IMR-90 (cell line): ENCODE results near the gene PTGES2. TPM values are rescaled to one million over a fixed set of nuclear protein-coding genes. Genes with fewer than 3 reads are reported as not detected.

Experiments used
- ATAC-seq: fragments of 200-7000 bp; cut with Tn5 transposase; 2 replicates; pipeline ENCODE4 v1.9.1; 2020; ENCODE audit warnings: low read depth, mild to moderate bottlenecking, moderate library complexity
- BruUV-seq: library from RNA; stranded (reverse); fragments of 400-500 nt; replicated peaks from 2 replicates; lab custom pipeline; 2021; lab: Mats Ljungman, UMichigan
- CTCF ChIA-PET: fragments of 300-600 bp; formaldehyde crosslinking; extraction: SDS; loops from one replicate; lab custom pipeline; 2021; ENCODE audit warnings: antibody characterized with exemption; lab: Yijun Ruan, JAX
- POLR2A ChIA-PET: fragments of 300-600 bp; sonication (Branson Sonifier 250); formaldehyde crosslinking; loops from one replicate; lab custom pipeline; 2022; ENCODE audit warnings: antibody characterized with exemption; ENCODE audit not compliant: unreplicated experiment; lab: Charles Lee
- DNase-seq: peaks from one replicate; pipeline ENCODE4 v3.0.0; 2013
- H2AFZ ChIP-seq: replicated peaks from 2 replicates; pipeline ENCODE3; 2013; ENCODE audit warnings: low read length, mild to moderate bottlenecking; ENCODE audit not compliant: poor library complexity
- H2AK5ac ChIP-seq: 2 replicates; pipeline ENCODE4 v1.6.1; 2013; ENCODE audit warnings: low read depth, low read length, inconsistent platforms
- H2AK9ac ChIP-seq: replicated peaks from 2 replicates; pipeline ENCODE3; 2013; ENCODE audit warnings: mild to moderate bottlenecking, low read depth, low read length, moderate library complexity; ENCODE audit not compliant: poor library complexity
- H2BK120ac ChIP-seq: 2 replicates; pipeline ENCODE4 v1.6.1; 2013; ENCODE audit warnings: low read depth, low read length, inconsistent platforms
- H2BK15ac ChIP-seq: 3 replicates; pipeline ENCODE4 v1.6.1; 2013; ENCODE audit warnings: low read depth, low read length, inconsistent platforms
- H2BK20ac ChIP-seq: 2 replicates; pipeline ENCODE4 v1.6.1; 2013; ENCODE audit warnings: low read depth, mild to moderate bottlenecking, inconsistent platforms, low read length, moderate library complexity
- H2BK5ac ChIP-seq: 2 replicates; pipeline ENCODE4 v1.6.1; 2013; ENCODE audit warnings: mild to moderate bottlenecking, low read depth, low read length, inconsistent platforms; ENCODE audit not compliant: poor library complexity, severe bottlenecking
- H3K14ac ChIP-seq: replicated peaks from 2 replicates; pipeline ENCODE4 v1.6.1; 2013; ENCODE audit warnings: low read depth, low read length, inconsistent platforms
- H3K18ac ChIP-seq: 2 replicates; pipeline ENCODE4 v1.6.1; 2013; ENCODE audit warnings: low read depth, low read length, control low read depth
- H3K23ac ChIP-seq: 2 replicates; pipeline ENCODE4 v1.6.1; 2013; ENCODE audit warnings: low read depth, low read length, inconsistent platforms
- H3K27ac ChIP-seq: 2 replicates; pipeline ENCODE4 v1.5.1; 2013; ENCODE audit warnings: mild to moderate bottlenecking, control low read depth, low read length; ENCODE audit not compliant: insufficient read depth
- H3K27me3 ChIP-seq: 2 replicates; pipeline ENCODE4 v1.6.1; 2013; ENCODE audit warnings: low read length; ENCODE audit not compliant: control insufficient read depth, insufficient read depth
- H3K36me3 ChIP-seq: 2 replicates; pipeline ENCODE4 v1.6.1; 2013; ENCODE audit warnings: low read length, mixed read lengths; ENCODE audit not compliant: control insufficient read depth, insufficient read depth
- H3K4ac ChIP-seq: 2 replicates; pipeline ENCODE4 v1.6.1; 2013; ENCODE audit warnings: low read depth, low read length, inconsistent platforms
- H3K4me1 ChIP-seq: 2 replicates; pipeline ENCODE4 v1.6.1; 2013; ENCODE audit warnings: low read length, mixed read lengths; ENCODE audit not compliant: control insufficient read depth, insufficient read depth
- H3K4me2 ChIP-seq: 2 replicates; pipeline ENCODE4 v1.6.1; 2013; ENCODE audit warnings: low read depth, mild to moderate bottlenecking, control low read depth, low read length, moderate library complexity
- H3K4me3 ChIP-seq: 2 replicates; pipeline ENCODE4 v1.5.1; 2013; ENCODE audit warnings: low read depth, mild to moderate bottlenecking, control low read depth, low read length, moderate library complexity; ENCODE audit not compliant: insufficient read depth
- H3K56ac ChIP-seq: 2 replicates; pipeline ENCODE4 v1.6.1; 2013; ENCODE audit warnings: low read length, inconsistent platforms; ENCODE audit not compliant: insufficient read depth; ENCODE audit errors: extremely low read depth
- H3K79me1 ChIP-seq, 2 experiments: 2 replicates each; pipeline ENCODE4 v1.6.1; 2013; ENCODE audit warnings: low read length in 2 of 2, inconsistent platforms in 1 of 2, low read depth in 1 of 2
- H3K9ac ChIP-seq: 2 replicates; pipeline ENCODE4 v1.6.1; 2013; ENCODE audit warnings: low read depth, low read length, control low read depth
- H3K9me1 ChIP-seq: 2 replicates; pipeline ENCODE4 v1.6.1; 2013; ENCODE audit warnings: low read length, inconsistent platforms; ENCODE audit not compliant: insufficient read depth
- H3K9me3 ChIP-seq: 2 replicates; pipeline ENCODE4 v1.6.1; 2013; ENCODE audit warnings: low read length; ENCODE audit not compliant: control insufficient read depth, insufficient read depth
- H4K20me1 ChIP-seq: 2 replicates; pipeline ENCODE4 v1.6.1; 2013; ENCODE audit warnings: low read length, inconsistent platforms; ENCODE audit not compliant: insufficient read depth
- H4K5ac ChIP-seq: 2 replicates; pipeline ENCODE4 v1.6.1; 2013; ENCODE audit warnings: mild to moderate bottlenecking, low read depth, low read length, control low read depth
- H4K8ac ChIP-seq, 2 experiments: 2 replicates each; pipeline ENCODE4 v1.6.1; 2013; ENCODE audit warnings: low read depth in 2 of 2, low read length in 2 of 2, control low read depth in 1 of 2, inconsistent platforms in 1 of 2
- H4K91ac ChIP-seq: 2 replicates; pipeline ENCODE4 v1.6.1; 2013; ENCODE audit warnings: low read depth, low read length, inconsistent platforms; ENCODE audit not compliant: insufficient read depth
- BHLHE40 ChIP-seq: fragments of 150-350 bp; IDR thresholded peaks from 2 replicates; pipeline ENCODE4 v1.6.1; 2016; ENCODE audit warnings: mild to moderate bottlenecking, low read depth, low read length
- WGBS, 2 experiments: methylation state at CpG; one replicate each; pipeline versions ENCODE4 v1.1.5 to v1.1.7; 2013; ENCODE audit warnings: missing lambda C conversion rate in 2 of 2; ENCODE audit not compliant: insufficient read length in 1 of 2; ENCODE audit errors: extremely low coverage in 2 of 2; 5-methylcytosine and 5-hydroxymethylcytosine counted together
- dilution Hi-C: fragments of 300-500 bp; cut with HindIII; formaldehyde crosslinking; loops from one replicate; pipeline ENCODE4 v1.14.3; 2018; ENCODE audit warnings: low sequenced_read_pairs; ENCODE audit not compliant: unreplicated experiment
- in situ Hi-C: fragments of 300-500 bp; cut with MboI; formaldehyde crosslinking; loops from 3 replicates; pipeline ENCODE4 v1.14.3; 2019; ENCODE audit warnings: low sequenced_read_pairs, inconsistent platforms, mixed read lengths
- intact Hi-C: fragments of 100-400 bp; cut with micrococcal nuclease; formaldehyde crosslinking; loops from 2 replicates; pipeline ENCODE4 v1.10.0; 2022
- polyA plus RNA-seq, 3 experiments: library from polyadenylated mRNA; depleted of rRNA; stranded (reverse); fragments of >200 nt; gene quantifications; 2 replicates each; pipeline ENCODE4 v1.2.3, GENCODE V29; 2012; ENCODE audit warnings: low replicate concordance in 1 of 3
- total RNA-seq: library from RNA; depleted of rRNA; stranded (reverse); fragments of >200 nt; gene quantifications from 2 replicates; pipeline ENCODE4 v1.2.3, GENCODE V29; 2012

Gene PTGES2
- total and polyA plus RNA-seq, 2 of the 4 experiments (the other 2 are of a cell fraction): 100 to 107 TPM

DNA sequence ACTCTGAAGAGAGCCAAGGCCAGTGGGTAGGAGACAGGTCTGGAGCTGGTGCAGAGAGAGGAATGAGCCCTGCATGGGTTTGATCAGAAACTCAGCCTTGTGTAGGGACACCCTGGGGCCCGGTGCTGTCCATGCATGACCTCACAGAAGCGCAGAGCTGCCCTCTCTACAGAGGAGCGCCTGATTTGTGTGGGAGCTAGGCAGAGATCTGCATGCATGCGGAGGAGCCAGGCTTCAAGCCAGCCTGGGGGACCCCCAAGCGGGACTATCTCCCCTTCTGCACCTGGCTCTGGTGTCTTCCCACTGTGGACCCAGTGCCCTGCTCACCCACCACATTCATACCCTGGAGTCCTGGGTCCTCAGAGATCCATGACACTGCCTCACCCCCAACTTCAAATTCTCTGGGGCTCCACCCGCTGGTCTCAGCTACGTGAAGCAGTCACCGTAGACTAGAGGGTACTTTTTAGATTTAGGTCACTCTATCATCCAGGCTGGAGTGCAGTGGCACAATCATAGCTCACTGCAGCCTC is 19.1 kb upstream of the PTGES2 start:
- TF ChIP-seq BHLHE40: no peak
- no peak overlapping the region for H3K14ac ChIP-seq
- H3K23ac ChIP-seq: no peak overlapping the region
- H3K36me3 ChIP-seq: no peaks in the 10 kb centered on the region
- peak overlapping the region; percentile 24 for H2AK9ac ChIP-seq
- POLR2A ChIA-PET: no interaction called here
- intact Hi-C loops: no loop called here
- H3K4ac ChIP-seq: no peak overlapping the region
- H3K18ac ChIP-seq: no peak overlapping the region
- in situ Hi-C loops: no loop called here
- no peaks in the 10 kb centered on the region for H3K9me3 ChIP-seq
- no peak overlapping the region for H3K9ac ChIP-seq
- CTCF ChIA-PET: no interaction called here
- H2BK5ac ChIP-seq: no peak overlapping the region
- H2BK20ac ChIP-seq: no peak overlapping the region
- DNase-seq (no peak), ATAC-seq (no peak)
- no peak overlapping the region for H2BK120ac ChIP-seq
- H2AK5ac ChIP-seq: no peak overlapping the region
- WGBS, 2 experiments: 80% methylated on average over 1 of the region's 8 CpGs; no CpG with 5 or more reads in 1 of the 2 experiments
- no peaks in the 10 kb centered on the region for H3K4me1 ChIP-seq
- no peak overlapping the region for H4K5ac ChIP-seq
- H4K91ac ChIP-seq: no peak overlapping the region
- H3K9me1 ChIP-seq: 0 out of 2 replicates have a peak, but pooled peaks cover 2% of the 10 kb centered on the region
- dilution Hi-C loops: no loop called here
- H3K56ac ChIP-seq: no peak overlapping the region
- no peak overlapping the region for H2AFZ ChIP-seq
- H3K27me3 ChIP-seq: peaks cover 8% of the 10 kb centered on the region; the same call in 1 of the 2 replicates
- no TSS peak for BruUV-seq
- H2BK15ac ChIP-seq: no peak overlapping the region
- no peaks in the 10 kb centered on the region; the same call in 1 of the 2 replicates for H4K20me1 ChIP-seq
- no peak overlapping the region for H3K4me2 ChIP-seq
- H3K4me3 ChIP-seq: no peak overlapping the region
- H3K79me1 ChIP-seq: no peaks in the 10 kb centered on the region
- no peak overlapping the region for H4K8ac ChIP-seq
- H3K27ac ChIP-seq: no peak overlapping the region
